ENCODE data around the gene ATRN. TPM values are rescaled to one million over a fixed set of nuclear protein-coding genes. Genes with fewer than 3 reads are reported as not detected.
"Not testable (repeated sequence)": the region's sequence is repeated elsewhere in the genome, so short reads cannot be mapped to it uniquely, and the experiment has no call there.

Gene ATRN
- total and polyA plus RNA-seq, 4 donors, result 4.0 to 33.4 (median 16.4) TPM

DNA sequence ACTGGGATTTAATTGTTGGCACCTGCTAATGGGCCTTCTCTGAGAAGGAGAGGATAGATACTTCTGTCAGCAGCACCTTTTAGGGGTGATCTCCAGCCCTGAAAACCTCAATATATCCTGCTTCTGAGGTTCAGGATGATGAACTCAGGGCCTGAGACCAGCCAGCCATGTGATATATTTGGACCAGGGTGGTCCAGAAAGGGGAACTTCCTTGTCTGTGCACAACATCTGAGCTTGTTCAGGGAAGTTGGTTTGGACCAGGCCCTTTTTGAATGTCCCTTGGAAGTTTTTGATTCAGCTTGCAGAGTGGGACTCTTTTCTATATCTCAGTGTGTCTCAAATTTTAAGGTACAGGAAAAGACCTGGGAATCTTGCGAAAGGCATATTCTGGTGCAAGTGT lies 106.5 kb downstream of the ATRN start:
- intact Hi-C loops (cut with DNase I), result no loop called here
- H3K36me3 ChIP-seq (ENCODE audit: control insufficient read depth in 1 of 2, insufficient read depth in 2 of 2, low read length in 1 of 2), result peaks cover 5 to 10% of the 10 kb centered on the region in 2 donors
- no peaks in the 10 kb centered on the region for H3K9me3 ChIP-seq (ENCODE audit: control insufficient read depth, low read length)
- WGBS, 2 donors, result 100% methylated on average over 1 of the region's 1 CpG
- H3K4me1 ChIP-seq (ENCODE audit: control insufficient read depth in 1 of 2, insufficient read depth in 2 of 2, low read length in 2 of 2), result no peaks in the 10 kb centered on the region
- ATAC-seq (ENCODE audit: low FRiP score), result no peak
- H3K27ac ChIP-seq (ENCODE audit: low read depth in 1 of 2, low read length in 2 of 2), result no peak overlapping the region
- H3K27me3 ChIP-seq (ENCODE audit: control insufficient read depth in 1 of 2, insufficient read depth in 2 of 2, low read length in 1 of 2), result no peaks in the 10 kb centered on the region
- DNase-seq, result no peak
- H3K4me3 ChIP-seq (ENCODE audit: low read length in 2 of 2), result no peak overlapping the region

DNA sequence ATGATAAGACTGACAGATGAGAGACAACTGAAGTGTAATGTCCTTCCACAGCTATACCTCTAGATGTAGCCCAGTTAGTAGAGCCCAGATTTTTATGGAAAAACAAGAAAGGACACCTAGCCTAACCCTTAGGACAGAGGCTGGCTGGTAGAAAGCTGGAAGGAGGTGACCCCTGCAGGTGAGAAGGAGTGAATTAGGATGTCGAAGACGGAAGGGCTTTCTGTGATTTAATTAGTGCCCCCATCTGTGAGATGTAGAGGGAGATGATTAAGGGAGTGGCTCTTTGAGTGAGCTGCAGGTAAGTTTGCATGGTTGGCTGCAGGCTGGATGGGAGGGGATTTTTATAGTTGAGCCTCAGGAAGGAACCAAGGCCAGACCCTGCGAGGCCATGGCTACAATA lies 109.6 kb downstream of the ATRN start:
- H3K9me3 ChIP-seq (ENCODE audit: control insufficient read depth, low read length), result no peaks in the 10 kb centered on the region
- no peaks in the 10 kb centered on the region for H3K4me1 ChIP-seq (ENCODE audit: control insufficient read depth in 1 of 2, insufficient read depth in 2 of 2, low read length in 2 of 2)
- H3K27ac ChIP-seq (ENCODE audit: low read depth in 1 of 2, low read length in 2 of 2), result no peak overlapping the region
- intact Hi-C loops (cut with DNase I), result no loop called here
- no peak overlapping the region for H3K4me3 ChIP-seq (ENCODE audit: low read length in 2 of 2)
- 84 to 85% methylated on average over 3 of the region's 3 CpGs for WGBS, 2 donors
- H3K27me3 ChIP-seq (ENCODE audit: control insufficient read depth in 1 of 2, insufficient read depth in 2 of 2, low read length in 1 of 2), result no peaks in the 10 kb centered on the region
- peaks cover 9 to 14% of the 10 kb centered on the region in 2 donors for H3K36me3 ChIP-seq (ENCODE audit: control insufficient read depth in 1 of 2, insufficient read depth in 2 of 2, low read length in 1 of 2)
- ATAC-seq (ENCODE audit: low FRiP score) (no peak), DNase-seq (no peak)

DNA sequence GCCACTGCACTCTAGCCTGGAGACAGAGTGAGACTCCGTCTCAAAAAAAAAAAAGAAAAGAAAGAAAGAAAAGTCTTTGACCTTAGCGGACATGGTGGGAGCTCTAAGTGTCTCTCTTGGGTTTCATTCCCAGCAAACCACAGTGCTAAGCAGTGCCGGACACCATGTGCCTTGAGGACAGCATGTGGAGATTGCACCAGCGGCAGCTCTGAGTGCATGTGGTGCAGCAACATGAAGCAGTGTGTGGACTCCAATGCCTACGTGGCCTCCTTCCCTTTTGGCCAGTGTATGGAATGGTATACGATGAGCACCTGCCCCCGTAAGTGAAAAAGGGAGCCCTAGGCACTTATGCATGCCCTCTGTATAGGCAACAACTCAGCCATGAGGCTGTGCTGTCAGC lies 112.9 kb downstream of the ATRN start:
- no peak overlapping the region for H3K4me3 ChIP-seq (ENCODE audit: low read length in 2 of 2)
- no peak for ATAC-seq (ENCODE audit: low FRiP score)
- DNase-seq, result no peak
- no peaks in the 10 kb centered on the region for H3K27me3 ChIP-seq (ENCODE audit: control insufficient read depth in 1 of 2, insufficient read depth in 2 of 2, low read length in 1 of 2)
- intact Hi-C loops (cut with DNase I), result no loop called here
- peaks cover 4 to 11% of the 10 kb centered on the region in 2 donors for H3K36me3 ChIP-seq (ENCODE audit: control insufficient read depth in 1 of 2, insufficient read depth in 2 of 2, low read length in 1 of 2)
- H3K4me1 ChIP-seq (ENCODE audit: control insufficient read depth in 1 of 2, insufficient read depth in 2 of 2, low read length in 2 of 2), result no peaks in the 10 kb centered on the region
- H3K9me3 ChIP-seq (ENCODE audit: control insufficient read depth, low read length), result no peaks in the 10 kb centered on the region
- 82 to 91% methylated on average over 7 of the region's 7 CpGs for WGBS, 2 donors
- H3K27ac ChIP-seq (ENCODE audit: low read depth in 1 of 2, low read length in 2 of 2), result no peak overlapping the region

DNA sequence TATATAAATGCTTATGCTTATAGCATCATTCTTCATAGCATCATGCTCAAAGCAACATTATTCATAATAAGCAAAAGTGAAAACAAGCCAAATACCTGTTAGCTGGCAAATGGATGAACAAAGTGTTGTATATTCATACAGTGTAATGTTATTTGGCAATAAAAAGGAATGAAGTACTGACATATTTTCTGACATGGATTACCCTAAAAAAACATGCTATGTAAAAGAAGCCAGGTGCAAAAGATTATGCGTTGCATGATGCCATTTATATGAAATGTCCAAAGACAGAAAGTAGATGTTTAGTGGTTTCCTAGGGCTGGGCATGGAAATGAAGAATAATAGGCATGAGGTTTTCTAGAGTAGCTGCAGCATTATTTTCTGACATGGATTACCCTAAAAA lies 115.3 kb downstream of the ATRN start:
- no peak overlapping the region for H3K4me3 ChIP-seq (ENCODE audit: low read length in 2 of 2)
- ATAC-seq (ENCODE audit: low FRiP score), result no peak
- H3K36me3 ChIP-seq (ENCODE audit: control insufficient read depth in 1 of 2, insufficient read depth in 2 of 2, low read length in 1 of 2), result peaks cover 2 to 12% of the 10 kb centered on the region in 2 donors
- H3K27me3 ChIP-seq (ENCODE audit: control insufficient read depth in 1 of 2, insufficient read depth in 2 of 2, low read length in 1 of 2), result no peaks in the 10 kb centered on the region
- no peak overlapping the region for H3K27ac ChIP-seq (ENCODE audit: low read depth in 1 of 2, low read length in 2 of 2)
- H3K4me1 ChIP-seq (ENCODE audit: control insufficient read depth in 1 of 2, insufficient read depth in 2 of 2, low read length in 2 of 2), result no peaks in the 10 kb centered on the region
- no peaks in the 10 kb centered on the region for H3K9me3 ChIP-seq (ENCODE audit: control insufficient read depth, low read length)
- 88 to 94% methylated on average over 1 of the region's 1 CpG for WGBS, 2 donors
- intact Hi-C loops (cut with DNase I), result no loop called here
- no peak for DNase-seq

DNA sequence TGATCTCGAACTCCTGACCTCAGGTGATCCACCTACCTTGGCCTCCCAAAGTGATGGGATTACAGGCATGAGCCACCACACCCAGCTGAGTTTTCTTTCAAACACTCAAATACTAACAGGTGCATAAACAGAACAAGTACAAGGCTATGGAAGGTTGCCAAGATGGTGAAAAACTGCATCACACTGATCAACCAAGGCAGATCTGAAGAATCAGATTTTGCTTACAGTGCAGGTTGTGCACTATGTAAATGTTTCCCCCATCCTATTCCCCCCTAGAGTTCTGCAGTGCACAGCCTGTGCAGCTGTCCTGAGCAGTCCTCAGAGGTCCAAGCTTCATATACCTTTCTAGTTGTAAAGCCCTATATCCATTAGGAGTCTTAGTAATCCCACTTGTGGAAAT lies 119.3 kb downstream of the ATRN start:
- no peaks in the 10 kb centered on the region for H3K9me3 ChIP-seq (ENCODE audit: control insufficient read depth, low read length)
- no peak for ATAC-seq (ENCODE audit: low FRiP score)
- no peaks in the 10 kb centered on the region for H3K27me3 ChIP-seq (ENCODE audit: control insufficient read depth in 1 of 2, insufficient read depth in 2 of 2, low read length in 1 of 2)
- peaks cover 4 to 12% of the 10 kb centered on the region in 2 donors for H3K36me3 ChIP-seq (ENCODE audit: control insufficient read depth in 1 of 2, insufficient read depth in 2 of 2, low read length in 1 of 2)
- 97 to 100% methylated on average over 1 of the region's 1 CpG for WGBS, 2 donors
- no peak overlapping the region for H3K27ac ChIP-seq (ENCODE audit: low read depth in 1 of 2, low read length in 2 of 2)
- no peak for DNase-seq
- intact Hi-C loops (cut with DNase I), result no loop called here
- H3K4me1 ChIP-seq (ENCODE audit: control insufficient read depth in 1 of 2, insufficient read depth in 2 of 2, low read length in 2 of 2), result no peaks in the 10 kb centered on the region
- H3K4me3 ChIP-seq (ENCODE audit: low read length in 2 of 2), result no peak overlapping the region

DNA sequence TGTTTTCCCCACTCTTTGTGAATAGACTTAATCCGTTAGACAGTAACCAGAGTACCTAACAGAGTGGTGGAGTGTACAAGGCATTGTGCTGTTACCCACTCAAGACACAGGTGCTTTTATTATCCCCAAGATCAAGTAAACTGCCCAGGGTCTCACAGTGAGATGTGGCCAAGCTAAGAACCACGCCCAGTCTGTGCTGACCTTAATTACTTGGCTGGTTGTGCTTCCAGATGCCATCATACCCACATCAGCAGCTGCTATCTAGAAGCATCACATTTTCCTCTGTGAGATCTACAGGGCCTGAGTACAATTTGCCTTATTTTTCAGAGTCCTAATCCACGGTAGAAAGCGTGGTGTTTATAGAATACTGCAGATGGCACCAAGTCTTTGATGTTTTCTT lies 122.1 kb downstream of the ATRN start:
- intact Hi-C loops (cut with DNase I), result no loop called here

DNA sequence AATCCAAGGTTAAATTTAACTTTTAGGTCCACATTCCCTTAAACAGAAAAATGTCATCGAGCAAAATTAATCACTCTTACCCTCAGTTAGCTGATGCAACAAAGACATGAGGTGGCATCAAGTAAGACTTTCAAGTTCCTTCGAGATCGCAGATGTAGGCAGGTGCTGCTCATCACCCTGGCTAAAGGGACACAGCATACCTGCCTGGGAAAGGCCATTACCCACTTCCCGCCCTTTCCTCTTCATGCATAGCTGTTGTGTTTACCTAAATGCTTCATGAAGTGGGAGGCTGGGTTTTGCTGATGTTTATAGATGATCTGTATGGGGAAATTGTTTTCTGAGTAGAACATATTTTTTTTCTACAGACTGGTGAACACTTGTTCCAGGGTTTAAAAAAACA lies 124.7 kb downstream of the ATRN start:
- H3K4me1 ChIP-seq (ENCODE audit: control insufficient read depth in 1 of 2, insufficient read depth in 2 of 2, low read length in 2 of 2), result no peaks in the 10 kb centered on the region
- H3K27me3 ChIP-seq (ENCODE audit: control insufficient read depth in 1 of 2, insufficient read depth in 2 of 2, low read length in 1 of 2), result no peaks in the 10 kb centered on the region
- intact Hi-C loops (cut with DNase I), result no loop called here
- H3K27ac ChIP-seq (ENCODE audit: low read depth in 1 of 2, low read length in 2 of 2), result no peak overlapping the region
- H3K9me3 ChIP-seq (ENCODE audit: control insufficient read depth, low read length), result no peaks in the 10 kb centered on the region
- no peak for DNase-seq
- H3K4me3 ChIP-seq (ENCODE audit: low read length in 2 of 2), result no peak overlapping the region
- ATAC-seq (ENCODE audit: low FRiP score), result no peak
- 93 to 94% methylated on average over 4 of the region's 4 CpGs for WGBS, 2 donors
- H3K36me3 ChIP-seq (ENCODE audit: control insufficient read depth in 1 of 2, insufficient read depth in 2 of 2, low read length in 1 of 2), result peaks cover 9 to 14% of the 10 kb centered on the region in 2 donors

More for the DNA sequence above, 122.1 kb downstream of the ATRN start:
- DNase-seq (no peak), ATAC-seq (ENCODE audit: low FRiP score) (no peak)
- Histone ChIP-seq H3K4me3 (ENCODE audit: low read length in 2 of 2) (no peak overlapping the region), H3K27me3 (ENCODE audit: control insufficient read depth in 1 of 2, insufficient read depth in 2 of 2, low read length in 1 of 2) (no peaks in the 10 kb centered on the region), H3K36me3 (ENCODE audit: control insufficient read depth in 1 of 2, insufficient read depth in 2 of 2, low read length in 1 of 2) (peaks cover 7 to 12% of the 10 kb centered on the region in 2 donors), H3K27ac (ENCODE audit: low read depth in 1 of 2, low read length in 2 of 2) (no peak overlapping the region), H3K9me3 (ENCODE audit: control insufficient read depth, low read length) (no peaks in the 10 kb centered on the region), H3K4me1 (ENCODE audit: control insufficient read depth in 1 of 2, insufficient read depth in 2 of 2, low read length in 2 of 2) (no peaks in the 10 kb centered on the region)
- 85 to 91% methylated on average over 4 of the region's 4 CpGs for WGBS, 2 donors

DNA sequence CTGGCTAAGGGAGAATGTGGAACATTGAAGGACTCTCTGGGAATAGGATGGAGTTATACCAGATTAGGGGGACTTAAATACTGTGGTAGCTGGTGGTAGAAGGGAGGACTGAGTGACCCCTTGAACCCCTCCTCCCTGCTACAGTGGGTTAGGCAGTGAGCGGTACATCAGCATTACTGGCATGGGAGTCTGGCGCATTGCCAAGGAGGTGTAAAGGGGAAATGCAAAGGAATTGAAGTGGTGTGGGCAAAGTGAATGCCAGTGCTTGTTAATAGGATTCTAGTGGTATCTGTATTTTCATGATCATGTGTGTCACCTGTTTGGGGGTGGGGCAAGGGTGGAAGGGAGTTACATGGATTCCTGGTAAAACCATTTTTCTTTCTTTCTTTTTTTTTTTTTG lies 132.3 kb downstream of the ATRN start:
- H3K27ac ChIP-seq (ENCODE audit: low read depth in 1 of 2, low read length in 2 of 2), result no peak overlapping the region
- no peak for DNase-seq
- H3K4me1 ChIP-seq (ENCODE audit: control insufficient read depth in 1 of 2, insufficient read depth in 2 of 2, low read length in 2 of 2), result no peaks in the 10 kb centered on the region
- no peaks in the 10 kb centered on the region for H3K27me3 ChIP-seq (ENCODE audit: control insufficient read depth in 1 of 2, insufficient read depth in 2 of 2, low read length in 1 of 2)
- WGBS, 2 donors, result 77 to 88% methylated on average over 2 of the region's 2 CpGs
- H3K9me3 ChIP-seq (ENCODE audit: control insufficient read depth, low read length), result no peaks in the 10 kb centered on the region
- intact Hi-C loops (cut with DNase I), result no loop called here
- no peak overlapping the region for H3K4me3 ChIP-seq (ENCODE audit: low read length in 2 of 2)
- H3K36me3 ChIP-seq (ENCODE audit: control insufficient read depth in 1 of 2, insufficient read depth in 2 of 2, low read length in 1 of 2), result peaks cover 2 to 9% of the 10 kb centered on the region in 2 donors
- ATAC-seq (ENCODE audit: low FRiP score), result no peak

DNA sequence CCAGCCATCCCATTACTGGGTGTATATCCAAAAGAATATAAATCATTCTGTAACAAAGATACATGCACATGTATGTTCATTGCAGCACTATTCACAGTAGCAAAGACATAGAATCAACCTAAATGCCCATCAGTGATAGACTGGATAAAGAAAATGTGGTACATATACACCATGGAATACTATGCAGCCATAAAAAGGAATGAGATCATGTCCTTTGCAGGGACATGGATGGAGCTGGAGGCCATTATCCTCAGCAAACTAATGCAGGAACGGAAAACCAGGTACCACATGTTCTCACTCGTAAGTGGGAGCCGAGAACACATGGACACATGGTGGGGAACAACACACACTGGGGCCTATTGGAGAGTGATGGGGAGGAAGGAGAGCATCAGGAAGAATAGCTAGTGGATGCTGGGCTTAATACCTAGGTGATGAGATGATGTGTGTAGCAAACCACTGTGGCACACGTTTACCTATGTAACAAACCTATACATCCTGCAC lies 134.6 kb downstream of the ATRN start:
- intact Hi-C loops (cut with DNase I); H3K4me3 ChIP-seq (ENCODE audit: low read length in 2 of 2); DNase-seq; H3K9me3 ChIP-seq (ENCODE audit: control insufficient read depth, low read length); H3K4me1 ChIP-seq (ENCODE audit: control insufficient read depth in 1 of 2, insufficient read depth in 2 of 2, low read length in 2 of 2); H3K36me3 ChIP-seq (ENCODE audit: control insufficient read depth in 1 of 2, insufficient read depth in 2 of 2, low read length in 1 of 2); H3K27ac ChIP-seq (ENCODE audit: low read depth in 1 of 2, low read length in 2 of 2); ATAC-seq (ENCODE audit: low FRiP score); H3K27me3 ChIP-seq (ENCODE audit: control insufficient read depth in 1 of 2, insufficient read depth in 2 of 2, low read length in 1 of 2): not testable (repeated sequence)
- WGBS, 2 donors, result 92 to 95% methylated on average over 4 of the region's 4 CpGs

Measured in aorta (tissue), 5 donors.